Pancreas (tissue), 10 donors: ENCODE data around the gene CDIPT. TPM values are rescaled to one million over a fixed set of nuclear protein-coding genes. Genes with fewer than 3 reads are reported as not detected.

Experiments
- ATAC-seq, 4 donors: fragments of 200-7000 bp; cut with Tn5 transposase; one replicate each; pipeline versions ENCODE4 v1.8.0 to v1.9.1; 2020; ENCODE audit warnings: mild to moderate bottlenecking in 4 of 4, moderate library complexity in 4 of 4
- DNase-seq, 6 donors: peaks; one replicate each; pipeline ENCODE4 v3.0.0-alpha.2; 2020
- FAIRE-seq: peaks from 2 replicates; lab custom pipeline; 2012; peaks lifted over from hg19 to GRCh38; lab: Jason Lieb, UNC
- H3K27ac ChIP-seq, 4 donors: fragments of 200-600 bp; sonication (generic); 1 replicate in 3 of 4; 2 replicates in 1 of 4; pipeline versions ENCODE4 v1.5.0 to v1.8.0; 2020
- H3K27me3 ChIP-seq, 4 donors: fragments of 200-600 bp; one replicate each; pipeline ENCODE4 v1.8.0; 2021
- H3K36me3 ChIP-seq, 3 donors: fragments of 200-600 bp; sonication (generic) in 1 of 3; one replicate each; pipeline versions ENCODE4 v1.5.0 to v1.8.0; 2020 to 2021
- H3K4me1 ChIP-seq, 3 donors: fragments of 200-600 bp; one replicate each; pipeline ENCODE4 v1.8.0; 2021
- H3K4me3 ChIP-seq, 4 donors: fragments of 200-600 bp; sonication (generic) in 2 of 4; one replicate each; pipeline versions ENCODE4 v1.5.0 to v1.8.0; 2020 to 2021
- H3K9me3 ChIP-seq, 4 donors: fragments of 200-600 bp; one replicate each; pipeline ENCODE4 v1.8.0; 2021
- WGBS, 2 donors: extraction: QIAGEN DNeasy Blood & Tissue Kit; methylation state at CpG; one replicate each; pipeline ENCODE4 v1.1.7; 2013; 5-methylcytosine and 5-hydroxymethylcytosine counted together
- intact Hi-C, 3 donors: fragments of 100-400 bp; cut with DNase I; formaldehyde crosslinking; loops; one replicate each; pipeline versions ENCODE4 v1.11.1 to v1.14.2; 2022
- polyA plus RNA-seq, 2 donors: library from polyadenylated mRNA; stranded (reverse); fragments of 200-250 nt; gene quantifications; one replicate each; pipeline ENCODE4 v1.2.3, GENCODE V29; 2013
- total RNA-seq, 6 donors: library from RNA; stranded (reverse); fragmentation: NEBNext Ultra II Directional in 4 of 6; extraction: Animal tissue kit (Norgen Biotek cat#: 25700) in 4 of 6; gene quantifications; one replicate each; pipeline versions ENCODE4 v1.2.1 to v1.2.4, GENCODE V29; 2021 to 2023
- TF ChIP-seq, protein P1 (sequence below), 4 donors: fragments of 200-600 bp; sonication (generic) in 3 of 4; IDR thresholded peaks; one replicate each; pipeline versions ENCODE4 v1.5.0 to v1.8.0; 2021; ENCODE audit warnings: antibody characterized with exemption in 4 of 4
- donor health status: healthy with polysubstance abuse.
- donor health status: DM: no; HTN: no; CAD: no; lungs with moderate emphysema.
- donor health status: DM: no; HTN: no; CAD: no.
- donor health status: control.
- donor health status: control.
- donor health status: Bipolar disorder and iron deficiency.
- donor health status: DM: yes; HTN: yes; CAD: no.
- donor health status: DM: no; HTN: no; CAD: no.
- donor health status: DM: no; HTN: no; CAD: no.
- donor health status: DM: yes; HTN: yes; CAD: no.

The CDIPT gene
- total and polyA plus RNA-seq, 8 donors: 31.9 to 69.8 (median 43.6) TPM

DNA sequence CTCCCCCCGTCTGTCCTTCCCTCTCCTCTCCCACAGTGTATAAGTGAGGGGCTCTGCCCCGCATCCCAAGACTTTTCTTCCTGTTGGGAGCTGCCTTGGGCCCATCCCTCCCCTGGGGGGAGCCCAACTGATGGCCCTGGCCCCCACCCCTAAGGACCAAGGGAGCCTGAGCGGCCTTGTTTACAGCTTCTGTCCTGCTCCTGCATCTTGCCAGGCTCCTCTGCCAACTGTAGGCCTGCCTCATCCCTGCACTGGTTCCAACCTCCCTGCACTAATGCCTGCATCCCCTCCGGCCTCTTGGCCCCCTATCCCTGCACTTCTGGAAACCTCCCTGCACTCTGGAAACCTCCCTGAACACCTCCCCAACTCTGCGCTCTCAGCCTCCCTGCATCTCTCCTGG lies 48.4 kb downstream of the CDIPT start:
- TF ChIP-seq, protein P1, sequence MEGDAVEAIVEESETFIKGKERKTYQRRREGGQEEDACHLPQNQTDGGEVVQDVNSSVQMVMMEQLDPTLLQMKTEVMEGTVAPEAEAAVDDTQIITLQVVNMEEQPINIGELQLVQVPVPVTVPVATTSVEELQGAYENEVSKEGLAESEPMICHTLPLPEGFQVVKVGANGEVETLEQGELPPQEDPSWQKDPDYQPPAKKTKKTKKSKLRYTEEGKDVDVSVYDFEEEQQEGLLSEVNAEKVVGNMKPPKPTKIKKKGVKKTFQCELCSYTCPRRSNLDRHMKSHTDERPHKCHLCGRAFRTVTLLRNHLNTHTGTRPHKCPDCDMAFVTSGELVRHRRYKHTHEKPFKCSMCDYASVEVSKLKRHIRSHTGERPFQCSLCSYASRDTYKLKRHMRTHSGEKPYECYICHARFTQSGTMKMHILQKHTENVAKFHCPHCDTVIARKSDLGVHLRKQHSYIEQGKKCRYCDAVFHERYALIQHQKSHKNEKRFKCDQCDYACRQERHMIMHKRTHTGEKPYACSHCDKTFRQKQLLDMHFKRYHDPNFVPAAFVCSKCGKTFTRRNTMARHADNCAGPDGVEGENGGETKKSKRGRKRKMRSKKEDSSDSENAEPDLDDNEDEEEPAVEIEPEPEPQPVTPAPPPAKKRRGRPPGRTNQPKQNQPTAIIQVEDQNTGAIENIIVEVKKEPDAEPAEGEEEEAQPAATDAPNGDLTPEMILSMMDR (IDR thresholded peaks at IDR 0.05): no peak
- H3K27ac ChIP-seq: no peak overlapping the region
- peaks cover 6 to 37% (median 11%) of the 10 kb centered on the region in 3 donors for H3K4me1 ChIP-seq
- ATAC-seq (no peak), DNase-seq (peak in 1 of 6 donors; percentile 69), FAIRE-seq (no peak)
- no peaks in the 10 kb centered on the region for H3K9me3 ChIP-seq
- H3K36me3 ChIP-seq: peaks cover 0 to 8% (median 0%) of the 10 kb centered on the region in 3 donors
- 92 to 93% methylated on average over 4 to 5 of the region's 5 CpGs for WGBS, 2 donors
- no peaks in the 10 kb centered on the region for H3K27me3 ChIP-seq
- H3K4me3 ChIP-seq: no peak overlapping the region
- intact Hi-C loops: no loop called here

DNA sequence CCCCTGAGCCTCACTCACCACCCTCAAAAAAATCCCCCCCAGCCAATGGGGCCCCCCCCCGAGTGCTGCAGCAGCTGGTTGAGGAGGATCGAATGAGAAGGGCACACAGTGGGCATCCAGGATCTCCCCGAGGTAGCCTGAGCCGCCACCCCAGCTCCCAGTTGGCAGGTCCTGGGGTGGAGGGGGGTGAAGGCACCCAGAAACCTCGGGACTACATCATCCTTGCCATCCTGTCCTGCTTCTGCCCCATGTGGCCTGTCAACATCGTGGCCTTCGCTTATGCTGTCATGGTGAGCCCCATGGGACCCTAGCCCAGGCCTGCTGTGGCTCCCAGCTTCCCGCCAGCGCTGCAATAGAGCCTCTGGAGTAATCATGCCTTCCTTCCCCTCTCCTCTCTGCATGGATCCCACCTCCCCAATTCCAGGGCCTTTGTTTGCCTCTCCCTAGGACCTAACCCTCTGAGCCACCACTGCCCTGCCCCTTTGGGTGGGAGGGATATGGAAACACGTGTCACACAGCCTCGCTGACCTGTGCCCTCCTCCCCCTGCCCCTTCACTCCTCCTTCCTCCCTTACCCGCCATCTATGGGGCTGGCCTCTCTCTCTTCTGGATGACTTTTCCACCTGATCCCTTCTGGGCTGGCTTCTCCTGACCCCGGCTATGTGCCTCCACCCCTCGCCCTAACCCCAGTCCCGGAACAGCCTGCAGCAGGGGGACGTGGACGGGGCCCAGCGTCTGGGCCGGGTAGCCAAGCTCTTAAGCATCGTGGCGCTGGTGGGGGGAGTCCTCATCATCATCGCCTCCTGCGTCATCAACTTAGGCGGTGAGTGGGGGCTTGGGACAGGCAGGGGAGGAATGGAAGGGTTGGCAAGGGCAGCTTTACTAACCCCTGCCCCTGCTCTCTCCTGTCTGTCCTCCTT lies 49.1 kb downstream of the CDIPT start:
- Histone ChIP-seq H3K9me3 (no peaks in the 10 kb centered on the region), H3K27me3 (no peaks in the 10 kb centered on the region), H3K4me1 (peaks cover 6 to 35% (median 6%) of the 10 kb centered on the region in 3 donors), H3K27ac (no peak overlapping the region), H3K4me3 (no peak overlapping the region), H3K36me3 (peaks cover 0 to 8% (median 0%) of the 10 kb centered on the region in 3 donors)
- peak in 1 of 6 donors; percentile 71 for DNase-seq
- FAIRE-seq: no peak
- TF ChIP-seq, protein P1 (IDR thresholded peaks at IDR 0.05): no peak
- intact Hi-C loops: no loop called here
- 86 to 88% methylated on average over 24 of the region's 24 CpGs for WGBS, 2 donors
- ATAC-seq: no peak

DNA sequence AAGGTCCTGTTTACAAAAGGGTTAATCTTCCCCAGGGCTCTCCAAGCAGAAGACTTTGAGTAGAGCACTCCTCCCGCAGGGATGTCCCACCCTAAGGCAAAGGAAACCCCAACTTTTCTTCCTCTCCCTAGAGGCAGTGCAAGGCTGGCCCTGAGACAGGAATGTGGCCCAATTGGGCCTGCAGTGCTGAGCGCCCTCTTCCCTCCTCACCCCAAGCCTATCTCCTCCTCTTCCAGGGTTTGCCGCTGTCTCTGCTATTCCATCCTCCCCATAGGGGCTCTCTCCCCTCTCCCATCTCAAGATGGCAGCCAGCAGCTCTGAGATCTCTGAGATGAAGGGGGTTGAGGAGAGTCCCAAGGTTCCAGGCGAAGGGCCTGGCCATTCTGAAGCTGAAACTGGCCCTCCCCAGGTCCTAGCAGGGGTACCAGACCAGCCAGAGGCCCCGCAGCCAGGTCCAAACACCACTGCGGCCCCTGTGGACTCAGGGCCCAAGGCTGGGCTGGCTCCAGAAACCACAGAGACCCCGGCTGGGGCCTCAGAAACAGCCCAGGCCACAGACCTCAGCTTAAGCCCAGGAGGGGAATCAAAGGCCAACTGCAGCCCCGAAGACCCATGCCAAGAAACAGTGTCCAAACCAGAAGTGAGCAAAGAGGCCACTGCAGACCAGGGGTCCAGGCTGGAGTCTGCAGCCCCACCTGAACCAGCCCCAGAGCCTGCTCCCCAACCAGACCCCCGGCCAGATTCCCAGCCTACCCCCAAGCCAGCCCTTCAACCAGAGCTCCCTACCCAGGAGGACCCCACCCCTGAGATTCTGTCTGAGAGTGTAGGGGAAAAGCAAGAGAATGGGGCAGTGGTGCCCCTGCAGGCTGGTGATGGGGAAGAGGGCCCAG lies 50.0 kb downstream of the CDIPT start:
- H3K36me3 ChIP-seq: peaks cover 0 to 1% (median 0%) of the 10 kb centered on the region in 3 donors
- peak overlapping the region in 1 of 4 donors; percentile 52 for H3K4me3 ChIP-seq
- no peak for ATAC-seq
- H3K27ac ChIP-seq: no peak overlapping the region
- WGBS, 2 donors: 89 to 90% methylated on average over 9 of the region's 9 CpGs
- peaks cover 0 to 31% (median 4%) of the 10 kb centered on the region in 3 donors for H3K4me1 ChIP-seq
- DNase-seq: peak in 1 of 6 donors; percentile 70
- intact Hi-C loops: no loop called here
- H3K9me3 ChIP-seq: no peaks in the 10 kb centered on the region
- H3K27me3 ChIP-seq: no peaks in the 10 kb centered on the region
- TF ChIP-seq, protein P1 (IDR thresholded peaks at IDR 0.05): no peak
- FAIRE-seq: no peak

DNA sequence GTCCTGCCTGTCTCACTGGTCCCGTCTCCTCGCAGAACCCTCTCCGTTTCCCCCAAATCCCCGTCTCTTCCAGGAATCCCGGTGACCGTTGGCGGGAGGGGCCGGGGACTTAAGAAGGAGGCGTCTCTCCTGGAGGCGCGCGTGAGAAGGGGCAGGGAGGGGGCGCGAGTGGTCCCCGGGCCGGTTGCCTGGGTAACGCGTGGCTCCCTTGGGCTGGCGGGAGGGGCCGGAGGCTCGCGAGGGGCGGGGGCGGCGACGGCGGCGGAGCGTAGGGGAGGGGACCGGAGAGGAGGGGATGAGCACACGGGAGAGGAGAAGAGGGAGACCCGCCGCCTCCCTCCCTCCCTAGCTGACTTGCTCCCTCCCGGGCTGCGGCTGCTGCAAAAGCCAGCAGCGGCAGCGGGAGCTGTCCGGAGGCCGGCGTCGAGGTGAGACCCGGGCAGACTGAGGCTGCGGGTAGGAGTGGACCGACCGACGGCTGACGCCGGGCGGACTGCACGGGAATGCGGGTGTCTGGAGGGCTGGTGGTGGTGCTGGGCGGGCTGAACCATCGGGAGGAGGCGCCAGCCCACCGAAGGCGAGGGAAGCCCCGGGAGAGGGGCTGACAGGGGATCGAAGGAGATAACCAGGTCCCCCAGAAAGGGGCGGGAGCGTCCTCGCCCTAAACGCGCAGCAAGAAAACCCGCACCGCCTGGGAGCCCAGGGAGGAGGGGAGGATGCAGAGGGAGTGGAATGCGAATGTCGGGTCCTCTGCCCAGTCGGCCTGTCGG lies 50.9 kb downstream of the CDIPT start, which contains the start of gene PRRT2:
Gene PRRT2 (plus strand): TSS at position 298 of the 770 bp plus-strand sequence. CDS start 862 bp downstream, outside the sequence.
- no peaks in the 10 kb centered on the region for H3K36me3 ChIP-seq
- H3K27ac ChIP-seq: peak within 1 kb of the TSS; percentile 62 to 87 (median 80)
- no peaks in the 10 kb centered on the region for H3K27me3 ChIP-seq
- no peaks in the 10 kb centered on the region for H3K9me3 ChIP-seq
- peaks cover 0 to 21% (median 0%) of the 10 kb centered on the region in 3 donors for H3K4me1 ChIP-seq
- H3K4me3 ChIP-seq: peak within 1 kb of the TSS; percentile 18 to 52 (median 36)
- no peak for FAIRE-seq
- peak in 1 of 4 donors; percentile 0 for ATAC-seq
- TF ChIP-seq, protein P1 (IDR thresholded peaks at IDR 0.05): no peak
- peak in 5 of 6 donors; percentile 46 to 82 (median 64) for DNase-seq
- WGBS, 2 donors: 5 to 6% methylated on average over 55 to 66 of the region's 69 CpGs
- intact Hi-C loops: no loop called here
